Activated CD4-positive, alpha-beta T cell treated with anti-CD3 and anti-CD28 coated beads, Interleukin-2, amount 50 U/mL, for 48 hours (primary cell): Measurements from ENCODE around the gene TSSK2.
"Not testable (repeated sequence)": the region's sequence is repeated elsewhere in the genome, so short reads cannot be mapped to it uniquely, and the experiment has no call there.

Experiments
- DNase-seq, 2 experiments: peaks; one replicate each; pipeline ENCODE4 v3.0.0-alpha.2; 2020

TSSK2 gene

GRCh38 chr22:19130959-19131684, at the start of gene TSSK2:
Gene TSSK2 (plus strand): TSS chr22:19131308. CDS start chr22:19131400, 92 bp downstream.
- DNase-seq = no peak

- DNase-seq = no peak
Observed at GRCh38 chr22:19081351-19081750, 49.8 kb upstream of the TSSK2 start.

DNA sequence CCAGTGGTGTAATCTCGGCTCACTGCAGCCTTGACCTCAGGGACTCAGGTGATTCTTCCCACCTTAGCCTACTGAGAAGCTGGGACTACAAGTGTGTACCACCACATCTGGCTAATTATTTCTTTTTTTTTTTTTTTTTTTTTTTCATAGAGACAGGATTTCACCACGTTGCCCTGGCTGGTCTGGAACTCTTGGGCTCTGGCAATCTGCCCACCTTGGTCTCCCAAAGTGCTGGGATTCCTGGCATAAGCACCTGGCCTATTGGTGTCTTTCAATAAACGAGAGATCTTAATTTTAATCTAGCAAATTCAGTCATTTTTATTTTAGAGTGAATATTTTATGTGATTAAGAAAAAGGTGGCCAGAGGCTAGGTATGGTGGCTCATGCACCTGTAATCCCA, 49.0 kb upstream of the TSSK2 start:
- DNase-seq = no peak

DNA sequence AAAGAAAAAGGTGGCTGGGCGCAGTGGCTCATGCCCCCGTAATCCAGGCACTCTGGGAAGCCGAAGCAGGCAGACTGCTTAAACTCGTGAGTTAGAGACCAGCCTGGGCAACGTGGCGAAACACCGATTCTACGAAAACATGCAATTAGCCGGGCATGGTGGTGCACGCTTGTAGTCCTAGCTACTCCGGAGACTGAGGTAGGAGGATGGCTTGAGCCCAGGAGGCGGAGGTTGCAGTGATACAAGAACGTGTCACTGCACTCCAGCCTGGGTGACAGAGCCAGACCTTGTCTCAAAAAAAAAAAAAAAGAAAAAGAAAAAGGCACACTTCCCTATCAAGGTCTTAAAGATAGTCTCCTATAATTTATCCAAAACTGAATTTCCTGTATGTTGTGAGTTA, 48.3 kb upstream of the TSSK2 start:
- DNase-seq = no peak

- not testable (repeated sequence) for DNase-seq
Observed at GRCh38 chr22:19084126-19084525, 47.0 kb upstream of the TSSK2 start.

DNA sequence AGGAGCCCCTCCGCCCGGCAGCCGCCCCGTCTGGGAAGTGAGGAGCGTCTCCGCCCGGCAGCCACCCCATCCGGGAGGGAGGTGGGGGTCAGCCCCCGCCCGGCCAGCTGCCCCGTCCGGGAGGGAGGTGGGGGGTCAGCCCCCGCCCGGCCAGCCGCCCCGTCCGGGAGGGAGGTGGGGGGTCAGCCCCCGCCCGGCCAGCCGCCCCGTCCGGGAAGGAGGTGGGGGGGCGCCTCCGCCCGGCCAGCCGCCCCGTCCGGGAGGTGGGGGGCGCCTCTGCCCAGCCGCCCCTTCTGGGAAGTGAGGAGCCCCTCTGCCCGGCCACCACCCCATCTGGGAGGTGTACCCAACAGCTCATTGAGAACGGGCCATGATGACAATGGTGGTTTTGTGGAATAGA, 46.5 kb upstream of the TSSK2 start:
- DNase-seq = not testable (repeated sequence)

DNA sequence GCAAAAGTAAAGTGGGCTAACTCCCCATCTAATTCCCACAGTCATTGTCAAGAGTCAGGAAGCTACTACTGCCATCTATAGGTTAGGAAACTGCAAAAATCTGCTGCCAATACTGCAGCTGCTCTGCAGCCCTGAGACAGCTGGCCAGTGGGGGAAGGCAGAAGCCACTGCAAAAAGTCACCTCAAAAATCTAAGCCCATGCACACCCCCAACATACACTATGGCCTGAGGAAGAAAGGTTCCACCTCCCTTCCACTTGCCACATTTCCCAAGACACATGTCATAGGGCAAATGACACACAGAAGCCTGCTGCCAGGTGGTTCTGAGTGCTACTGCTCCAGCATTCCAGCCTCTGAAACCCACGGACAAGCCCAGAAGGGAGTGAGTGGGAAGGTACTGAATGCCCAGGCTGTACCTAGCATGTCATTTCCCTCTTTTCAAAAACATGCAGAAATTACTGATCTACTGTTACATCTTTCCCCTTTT, 45.8 kb upstream of the TSSK2 start:
- DNase-seq = no peak

DNA sequence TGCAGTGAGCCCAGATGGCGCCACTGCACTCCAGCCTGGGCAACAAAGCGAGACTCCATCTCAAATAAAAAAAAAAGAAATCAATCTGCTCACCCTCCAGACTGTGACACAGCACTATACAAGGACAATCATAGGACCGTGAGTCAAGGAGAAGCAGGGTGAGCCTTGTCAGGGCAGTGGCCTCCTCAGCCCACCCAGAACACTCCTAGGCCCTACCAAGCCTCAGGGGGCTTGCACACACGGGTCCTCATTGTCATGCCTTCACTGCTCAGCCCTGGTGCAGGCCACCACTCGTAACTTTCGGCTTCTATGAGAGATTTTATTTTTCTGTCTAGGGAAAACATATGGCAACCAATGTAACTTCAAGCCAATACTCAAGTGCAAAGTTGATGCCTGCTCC, 44.7 kb upstream of the TSSK2 start:
- no peak for DNase-seq

DNA sequence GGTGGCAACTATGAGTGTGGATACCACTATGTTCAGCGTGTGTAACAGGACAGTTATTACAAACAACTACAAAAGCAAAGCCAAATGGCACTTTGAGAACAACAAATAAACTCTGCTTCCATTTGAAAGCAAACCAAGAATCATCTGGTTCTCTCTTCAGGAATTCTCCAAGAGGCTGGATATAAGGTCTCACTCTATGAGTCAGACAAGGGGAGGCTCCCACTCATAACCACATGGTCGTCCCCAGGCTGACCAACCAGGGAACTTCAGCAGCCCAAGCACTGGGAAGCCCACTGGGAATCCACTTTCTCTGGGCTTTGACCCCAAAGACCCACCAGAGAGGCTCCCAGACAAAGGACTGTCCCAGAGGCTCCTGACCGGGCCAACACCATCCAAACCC, 44.2 kb upstream of the TSSK2 start:
- no peak for DNase-seq

- no peak for DNase-seq
Observed at GRCh38 chr22:19088866-19089595, 42.1 kb upstream of the TSSK2 start.

- no peak for DNase-seq
Observed at GRCh38 chr22:19090183-19090582, 40.9 kb upstream of the TSSK2 start.

DNA sequence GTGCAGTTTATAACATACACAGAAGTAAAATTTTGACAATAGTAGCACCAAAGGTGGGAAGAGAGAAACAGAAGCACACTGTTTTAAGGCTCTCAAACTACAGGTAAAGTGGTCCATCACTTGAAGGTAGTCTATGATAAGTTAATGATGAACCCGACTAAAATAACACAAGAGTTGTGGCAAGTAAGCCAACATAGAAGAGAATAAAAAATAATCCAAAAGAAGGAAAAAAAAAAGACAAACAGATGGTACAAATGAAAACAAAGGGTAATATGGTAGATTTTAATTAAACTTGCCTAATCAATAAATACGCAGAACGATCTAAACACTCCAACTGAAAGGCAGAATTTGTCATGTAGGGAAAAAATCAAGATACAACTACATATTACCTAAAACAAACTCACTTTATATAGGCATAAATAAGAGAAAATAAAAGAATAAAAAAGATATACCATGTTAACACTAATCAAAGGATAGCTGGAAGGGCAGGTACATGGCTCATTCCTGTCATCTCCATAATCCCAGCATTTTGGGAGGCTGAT, 40.5 kb upstream of the TSSK2 start:
- DNase-seq = no peak

- no peak for DNase-seq
Observed at GRCh38 chr22:19092725-19093124, 38.4 kb upstream of the TSSK2 start.

- DNase-seq = no peak
Observed at GRCh38 chr22:19094393-19094997, 36.6 kb upstream of the TSSK2 start.

DNA sequence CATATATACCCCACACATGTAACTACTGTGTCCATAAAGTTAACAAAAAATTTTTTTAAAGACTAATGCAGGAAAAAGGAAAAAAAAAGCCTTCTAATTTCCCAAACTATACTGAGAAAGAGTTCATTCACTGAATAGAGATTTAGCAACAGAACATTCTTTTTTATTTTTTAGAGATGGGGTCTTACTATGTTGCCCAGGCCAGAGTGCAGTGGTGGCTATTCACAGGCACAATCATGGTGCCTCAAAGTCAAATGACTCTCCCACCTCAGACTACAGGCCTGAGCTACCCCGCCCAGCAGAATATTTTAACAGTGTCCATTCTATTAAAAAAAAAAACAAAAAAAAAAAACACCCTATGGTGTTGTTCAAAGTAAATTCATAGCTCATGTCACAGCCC, 34.6 kb upstream of the TSSK2 start:
- DNase-seq = no peak

DNA sequence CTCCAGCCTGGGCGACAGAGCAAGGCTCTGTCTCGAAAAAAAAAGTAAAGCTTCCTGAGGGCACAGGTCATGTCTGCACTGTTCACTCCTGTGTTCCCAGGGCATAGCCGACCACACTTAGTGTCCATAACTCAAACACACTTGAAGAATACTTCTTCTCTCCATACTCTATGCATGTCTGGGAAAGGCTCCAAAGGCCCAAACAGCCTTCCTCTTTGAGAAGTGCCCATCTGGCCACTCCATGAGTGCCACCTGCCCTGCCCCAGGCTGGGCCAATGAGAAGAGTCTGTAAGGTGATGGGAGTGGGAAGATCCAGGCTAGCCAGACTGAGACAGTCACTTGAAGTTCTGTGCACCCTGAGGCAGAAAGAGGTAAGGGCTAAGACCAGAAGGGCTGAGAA, 33.6 kb upstream of the TSSK2 start:
- DNase-seq = no peak

DNA sequence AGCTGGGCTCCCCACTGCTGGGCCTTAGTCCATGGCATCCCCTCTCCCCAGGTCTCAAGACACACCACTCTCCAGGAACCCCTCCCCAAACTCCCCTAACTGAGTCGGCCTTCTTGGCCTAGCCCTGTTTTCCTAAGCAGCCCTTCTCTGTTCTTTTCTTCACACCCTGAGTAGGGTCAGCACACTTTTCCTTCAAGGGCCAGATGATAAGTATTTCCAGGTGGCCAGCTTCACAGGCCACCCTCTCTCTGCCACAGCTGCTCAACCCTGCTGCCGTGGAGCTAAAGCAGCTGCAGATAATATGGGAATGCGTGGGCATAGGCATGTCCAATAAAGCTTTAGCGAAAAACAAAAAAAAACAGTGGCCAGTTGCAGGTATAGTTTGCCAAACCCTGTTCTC, 33.0 kb upstream of the TSSK2 start:
- no peak for DNase-seq

- DNase-seq = no peak
Observed at GRCh38 chr22:19103880-19104821, 27.0 kb upstream of the TSSK2 start.

DNA sequence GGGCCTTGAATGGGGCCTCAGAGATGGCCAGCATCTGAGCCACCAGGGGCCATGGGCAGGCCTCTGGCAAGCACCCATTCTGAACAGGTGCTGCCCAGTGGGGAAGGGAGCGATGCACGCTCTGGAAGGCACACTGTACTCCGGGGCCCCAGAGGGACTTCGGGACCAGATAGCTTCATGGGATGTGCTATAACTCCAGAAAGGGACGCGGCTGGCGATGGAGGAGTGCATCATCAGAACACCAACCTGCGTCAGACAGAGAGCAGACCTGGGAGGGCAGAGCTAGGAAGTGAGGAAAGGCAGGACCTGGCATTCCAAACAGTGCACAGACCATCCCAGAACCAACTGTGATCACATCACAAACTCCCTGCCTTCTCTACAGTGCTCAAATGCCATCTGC, 25.7 kb upstream of the TSSK2 start:
- DNase-seq = no peak

DNA sequence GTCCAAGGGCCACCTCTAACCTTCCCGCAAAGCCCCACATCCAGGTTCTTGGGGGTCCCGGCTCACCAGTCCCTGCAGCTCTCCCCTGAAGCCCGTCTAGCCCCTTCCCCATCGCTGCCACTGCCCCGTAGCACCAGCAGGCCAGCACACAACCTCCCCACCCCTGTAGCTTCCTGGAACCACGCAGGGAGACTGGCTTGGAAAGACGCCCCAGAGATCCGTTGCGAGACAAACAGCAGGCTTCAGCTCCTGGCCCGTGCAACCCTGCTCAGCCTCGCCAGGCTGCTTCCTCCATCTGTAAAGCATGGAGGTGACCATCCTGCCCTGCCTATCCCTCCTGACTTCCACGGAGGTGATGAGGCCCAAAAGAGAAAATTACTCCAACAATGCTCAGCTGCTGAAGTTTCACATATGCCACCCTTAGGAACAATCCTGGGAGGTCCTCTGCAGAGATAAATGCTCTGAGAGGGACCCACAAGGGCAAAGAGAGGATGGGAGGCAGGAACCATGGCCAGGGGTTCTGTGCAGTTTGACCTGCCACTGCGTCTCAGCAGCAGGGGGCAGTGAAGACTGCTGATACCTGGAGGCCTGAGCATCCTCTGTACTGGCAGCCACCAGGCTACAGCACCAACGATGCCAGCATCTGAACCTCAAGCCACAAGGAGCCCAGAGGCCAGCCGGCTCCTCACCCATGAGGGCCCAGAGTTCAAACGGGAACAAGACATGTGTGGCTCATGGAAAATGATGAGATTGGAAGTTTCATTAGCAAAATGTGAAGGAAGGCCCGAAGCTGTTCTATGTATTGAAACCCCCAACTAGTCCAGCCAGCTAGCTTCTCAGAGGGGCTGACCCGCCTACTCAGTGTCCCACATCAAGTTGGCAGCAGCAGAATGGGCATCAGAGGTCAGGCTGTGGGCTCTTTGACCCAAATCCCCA, 25.0 kb upstream of the TSSK2 start:
- DNase-seq = peak; percentile 26 to 51
